Bronchial epithelial cell (primary cell): ENCODE results near the gene CD99L2. TPM values are rescaled to one million over a fixed set of nuclear protein-coding genes. Genes with fewer than 3 reads are reported as not detected.

Experiments used
- DNase-seq: peaks from one replicate; pipeline ENCODE4 v3.0.0-alpha.2; 2010; ENCODE audit warnings: low read depth
- FAIRE-seq: peaks from 2 replicates; lab custom pipeline; 2011; peaks lifted over from hg19 to GRCh38; lab: Jason Lieb, UNC
- H3K27me3 ChIP-seq: 2 replicates; pipeline ENCODE4 v1.5.1; 2011; ENCODE audit warnings: low read length; ENCODE audit not compliant: control insufficient read depth, insufficient read depth
- H3K36me3 ChIP-seq: 2 replicates; pipeline ENCODE4 v1.5.1; 2011; ENCODE audit warnings: low read length; ENCODE audit not compliant: control insufficient read depth, insufficient read depth
- H3K4me3 ChIP-seq: 2 replicates; pipeline ENCODE4 v1.5.1; 2011; ENCODE audit warnings: mild to moderate bottlenecking, low read depth, low read length, control low read depth
- CTCF ChIP-seq: IDR thresholded peaks from 2 replicates; pipeline ENCODE4 v1.5.1; 2011; ENCODE audit warnings: mild to moderate bottlenecking, moderate library complexity, low read length, control low read depth, inconsistent platforms; ENCODE audit not compliant: insufficient read depth, severe bottlenecking
- total RNA-seq: library from RNA; depleted of rRNA; stranded (reverse); fragments of >200 nt; gene quantifications from 2 replicates; pipeline ENCODE4 v1.2.1, GENCODE V29; 2014

CD99L2 gene
- total RNA-seq, 1 donor from 2014 or later = 10.8 TPM

- TF ChIP-seq CTCF = no peak
- H3K4me3 ChIP-seq = no peak overlapping the region
- no peak for DNase-seq
- H3K36me3 ChIP-seq = peaks cover 3% of the 10 kb centered on the region
- H3K27me3 ChIP-seq = no peaks in the 10 kb centered on the region
- FAIRE-seq = no peak
These were observed 127.4 kb downstream of the CD99L2 start for GRCh38 chrX:150771116-150771515.

- H3K36me3 ChIP-seq = no peaks in the 10 kb centered on the region
- TF ChIP-seq CTCF = no peak
- no peak for DNase-seq
- H3K27me3 ChIP-seq = no peaks in the 10 kb centered on the region
- no peak for FAIRE-seq
- no peak overlapping the region for H3K4me3 ChIP-seq
These were observed 127.8 kb downstream of the CD99L2 start for GRCh38 chrX:150770623-150771022.

GRCh38 chrX:150769408-150769807, 129.1 kb downstream of the CD99L2 start:
- Histone ChIP-seq H3K4me3 (no peak overlapping the region), H3K36me3 (peaks cover 2% of the 10 kb centered on the region), H3K27me3 (no peaks in the 10 kb centered on the region)
- DNase-seq = no peak
- TF ChIP-seq CTCF = no peak
- no peak for FAIRE-seq

GRCh38 chrX:150768580-150769190, 129.8 kb downstream of the CD99L2 start:
- H3K4me3 ChIP-seq = no peak overlapping the region
- peaks cover 2% of the 10 kb centered on the region for H3K36me3 ChIP-seq
- H3K27me3 ChIP-seq = no peaks in the 10 kb centered on the region
- DNase-seq (peak; percentile 6), FAIRE-seq (no peak)
- no peak for TF ChIP-seq CTCF

GRCh38 chrX:150768132-150768485, 130.4 kb downstream of the CD99L2 start:
- no peak for TF ChIP-seq CTCF
- Histone ChIP-seq H3K36me3 (peaks cover 2% of the 10 kb centered on the region), H3K4me3 (no peak overlapping the region), H3K27me3 (no peaks in the 10 kb centered on the region)
- no peak for DNase-seq
- no peak for FAIRE-seq
